ENCODE measurements around the gene IZUMO4. TPM values are rescaled to one million over a fixed set of nuclear protein-coding genes. Genes with fewer than 3 reads are reported as not detected.

IZUMO4 gene, protein sequence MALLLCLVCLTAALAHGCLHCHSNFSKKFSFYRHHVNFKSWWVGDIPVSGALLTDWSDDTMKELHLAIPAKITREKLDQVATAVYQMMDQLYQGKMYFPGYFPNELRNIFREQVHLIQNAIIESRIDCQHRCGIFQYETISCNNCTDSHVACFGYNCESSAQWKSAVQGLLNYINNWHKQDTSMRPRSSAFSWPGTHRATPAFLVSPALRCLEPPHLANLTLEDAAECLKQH
- 0.72 and 1.1 TPM in 2 replicates for total RNA-seq

DNA sequence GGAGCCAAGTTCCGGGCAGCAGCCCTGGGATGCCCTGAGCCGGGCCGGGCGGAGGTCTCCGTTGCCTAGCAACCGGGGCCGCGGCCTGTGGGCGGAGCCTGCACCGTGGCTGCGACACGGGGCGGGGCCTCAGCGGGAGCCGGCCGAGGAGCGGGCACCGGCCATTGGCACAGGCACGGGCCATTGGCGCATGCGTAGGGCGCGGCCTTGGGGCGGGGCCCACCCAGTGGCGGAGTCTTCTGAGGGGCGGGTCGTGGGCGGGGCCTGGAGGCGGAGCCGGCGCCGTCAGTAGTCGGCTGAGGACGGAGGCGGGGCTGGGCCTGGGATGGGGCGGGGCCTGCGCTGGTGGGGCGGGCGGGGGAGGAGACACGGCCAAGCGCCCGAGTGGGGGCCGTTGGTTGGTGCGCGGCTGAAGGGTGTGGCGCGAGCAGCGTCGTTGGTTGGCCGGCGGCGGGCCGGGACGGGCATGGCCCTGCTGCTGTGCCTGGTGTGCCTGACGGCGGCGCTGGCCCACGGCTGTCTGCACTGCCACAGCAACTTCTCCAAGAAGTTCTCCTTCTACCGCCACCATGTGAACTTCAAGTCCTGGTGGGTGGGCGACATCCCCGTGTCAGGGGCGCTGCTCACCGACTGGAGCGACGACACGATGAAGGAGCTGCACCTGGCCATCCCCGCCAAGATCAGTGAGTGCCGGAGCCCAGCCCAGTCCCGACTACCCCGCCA lies at the start of gene IZUMO4:
Gene IZUMO4, plus strand, starts transcription at position 436 of the 723 bp plus-strand sequence. Its CDS starts 31 bp downstream, at position 467.

GRCh38 chr19:2050991-2051772 lies 45.5 kb upstream of the IZUMO4 start, which contains the start of gene MKNK2:
MKNK2 (minus strand) TSS chr19:2051244; CDS start chr19:2050851, 393 bp downstream.

GRCh38 chr19:2096034-2096479 lies 658 bp upstream of the IZUMO4 start, which contains the start of gene MOB3A:
MOB3A (minus strand) TSS chr19:2096326; CDS start chr19:2078560, 17,766 bp downstream.

Other genes starting within 250 kb of the IZUMO4 start
- 7.6 and 14.9 TPM in 2 replicates for gene REXO1, start 248.4 kb upstream of the IZUMO4 start, total RNA-seq
- 7.4 and 14.1 TPM in 2 replicates for gene KLF16, start 233.3 kb upstream of the IZUMO4 start, total RNA-seq
- gene ABHD17A, start 211.4 kb upstream of the IZUMO4 start, total RNA-seq, result 68.5 and 69.1 TPM in 2 replicates
- 2.5 and 4.1 TPM in 2 replicates for gene ADAT3, start 191.5 kb upstream of the IZUMO4 start, total RNA-seq
- gene SCAMP4, start 191.5 kb upstream of the IZUMO4 start, total RNA-seq, result 64.1 and 66.8 TPM in 2 replicates
- 78.5 and 103 TPM in 2 replicates for gene CSNK1G2, start 155.7 kb upstream of the IZUMO4 start, total RNA-seq
- gene BTBD2, start 81.2 kb upstream of the IZUMO4 start, total RNA-seq, result 116 and 142 TPM in 2 replicates
- gene MKNK2, start 45.7 kb upstream of the IZUMO4 start, total RNA-seq, result 136 and 225 TPM in 2 replicates
- gene MOB3A, start 589 bp upstream of the IZUMO4 start, total RNA-seq, result 32.0 and 42.9 TPM in 2 replicates
- gene AP3D1, start 54.7 kb downstream of the IZUMO4 start, total RNA-seq, result 162 and 205 TPM in 2 replicates
- gene DOT1L, start 67.0 kb downstream of the IZUMO4 start, total RNA-seq, result 7.8 and 8.6 TPM in 2 replicates
- 31.3 and 34.6 TPM in 2 replicates for gene PLEKHJ1, start 139.4 kb downstream of the IZUMO4 start, total RNA-seq
- gene SF3A2, start 139.9 kb downstream of the IZUMO4 start, total RNA-seq, result 43.5 and 57.9 TPM in 2 replicates
- 0.52 and 1.3 TPM in 2 replicates for gene AMH, start 152.4 kb downstream of the IZUMO4 start, total RNA-seq
- 0.36 TPM in 1 of 2 replicates, not detected in the other for gene JSRP1, start 159.5 kb downstream of the IZUMO4 start, total RNA-seq
- gene PEAK3, start 185.3 kb downstream of the IZUMO4 start, total RNA-seq, result not detected in 2 replicates
- gene LINGO3, start 211.2 kb downstream of the IZUMO4 start, total RNA-seq, result not detected in 2 replicates
- 35.3 and 46.2 TPM in 2 replicates for gene LSM7, start 231.7 kb downstream of the IZUMO4 start, total RNA-seq
- 45.7 and 64.5 TPM in 2 replicates for gene SPPL2B, start 231.8 kb downstream of the IZUMO4 start, total RNA-seq

All from smooth muscle cell of the pulmonary artery (primary cell).